WERI-Rb-1 (cell line): Measurements from ENCODE around the gene KLHL3.

Experiments used
- DNase-seq: peaks from one replicate; pipeline ENCODE4 v3.0.0-alpha.2; 2020
- H3K27ac ChIP-seq: fragments of 250-450 bp; sonication (Bioruptor Pico); 2 replicates; pipeline ENCODE4 v1.5.1; 2020; ENCODE audit warnings: mild to moderate bottlenecking, moderate library complexity
- H3K27me3 ChIP-seq: fragments of 250-450 bp; sonication (Bioruptor Pico); 2 replicates; pipeline ENCODE4 v1.5.1; 2021; ENCODE audit warnings: mild to moderate bottlenecking, low read depth, moderate library complexity; ENCODE audit not compliant: insufficient read depth, severe bottlenecking
- H3K36me3 ChIP-seq: fragments of 250-450 bp; sonication (Bioruptor Pico); 2 replicates; pipeline ENCODE4 v1.5.1; 2020; ENCODE audit warnings: mild to moderate bottlenecking, moderate library complexity
- H3K4me3 ChIP-seq: 2 replicates; pipeline ENCODE4 v1.5.1; 2011; ENCODE audit warnings: low read depth, mild to moderate bottlenecking, control low read depth, low read length
- H3K9me3 ChIP-seq: fragments of 250-450 bp; sonication (Bioruptor Pico); 2 replicates; pipeline ENCODE4 v1.5.1; 2021; ENCODE audit warnings: mild to moderate bottlenecking, moderate library complexity; ENCODE audit not compliant: severe bottlenecking
- CTCF ChIP-seq: IDR thresholded peaks from 2 replicates; pipeline ENCODE4 v1.5.1; 2011; ENCODE audit warnings: low read depth, mild to moderate bottlenecking, control low read depth, inconsistent platforms, low read length

Gene KLHL3

GRCh38 chr5:137718611-137719010 is 17.3 kb downstream of the KLHL3 start:
- no peak for DNase-seq
- H3K27ac ChIP-seq = no peak overlapping the region
- no peak for TF ChIP-seq CTCF
- H3K9me3 ChIP-seq = peaks cover 5% of the 10 kb centered on the region
- H3K36me3 ChIP-seq = no peaks in the 10 kb centered on the region; the same call in 1 of the 2 replicates
- H3K27me3 ChIP-seq = no peaks in the 10 kb centered on the region
- no peak overlapping the region for H3K4me3 ChIP-seq

GRCh38 chr5:137716337-137716736 is 19.6 kb downstream of the KLHL3 start:
- Histone ChIP-seq H3K9me3 (peaks cover 5% of the 10 kb centered on the region), H3K27ac (no peak overlapping the region), H3K4me3 (no peak overlapping the region), H3K36me3 (no peaks in the 10 kb centered on the region; the same call in 1 of the 2 replicates), H3K27me3 (no peaks in the 10 kb centered on the region)
- no peak for DNase-seq
- TF ChIP-seq CTCF = no peak

GRCh38 chr5:137715456-137715855 is 20.4 kb downstream of the KLHL3 start:
- DNase-seq = no peak
- no peak overlapping the region for H3K4me3 ChIP-seq
- H3K27ac ChIP-seq = no peak overlapping the region
- no peak for TF ChIP-seq CTCF
- H3K27me3 ChIP-seq = no peaks in the 10 kb centered on the region
- peaks cover 5% of the 10 kb centered on the region for H3K9me3 ChIP-seq
- H3K36me3 ChIP-seq = no peaks in the 10 kb centered on the region; the same call in 1 of the 2 replicates

- Histone ChIP-seq H3K27ac (no peak overlapping the region), H3K36me3 (no peaks in the 10 kb centered on the region; the same call in 1 of the 2 replicates), H3K4me3 (no peak overlapping the region), H3K9me3 (peaks cover 5% of the 10 kb centered on the region), H3K27me3 (no peaks in the 10 kb centered on the region)
- no peak for DNase-seq
- no peak for TF ChIP-seq CTCF
Measured at GRCh38 chr5:137714946-137715345, 20.9 kb downstream of the KLHL3 start.

GRCh38 chr5:137714494-137714893 is 21.4 kb downstream of the KLHL3 start:
- Histone ChIP-seq H3K9me3 (peaks cover 5% of the 10 kb centered on the region), H3K36me3 (no peaks in the 10 kb centered on the region; the same call in 1 of the 2 replicates), H3K27me3 (no peaks in the 10 kb centered on the region), H3K4me3 (no peak overlapping the region), H3K27ac (no peak overlapping the region)
- no peak for DNase-seq
- TF ChIP-seq CTCF = no peak

GRCh38 chr5:137712139-137712667 is 23.7 kb downstream of the KLHL3 start:
- H3K4me3 ChIP-seq = no peak overlapping the region
- H3K36me3 ChIP-seq = no peaks in the 10 kb centered on the region; the same call in 1 of the 2 replicates
- peaks cover 5% of the 10 kb centered on the region for H3K9me3 ChIP-seq
- DNase-seq = no peak
- no peak for TF ChIP-seq CTCF
- H3K27me3 ChIP-seq = no peaks in the 10 kb centered on the region
- no peak overlapping the region for H3K27ac ChIP-seq
